NCI-H2227 (cell line): ENCODE data around the gene LRRC10B.
A peak's percentile ranks its signal among the peaks of the same experiment; 100 is the strongest.
"Not testable (repeated sequence)": the region's sequence is repeated elsewhere in the genome, so short reads cannot be mapped to it uniquely, and the experiment has no call there.

Experiments
- DNase-seq: peaks from one replicate; lab custom pipeline; 2025; ENCODE audit not compliant: unreplicated experiment; lab: John Stamatoyannopoulos, UW

The LRRC10B gene

DNA sequence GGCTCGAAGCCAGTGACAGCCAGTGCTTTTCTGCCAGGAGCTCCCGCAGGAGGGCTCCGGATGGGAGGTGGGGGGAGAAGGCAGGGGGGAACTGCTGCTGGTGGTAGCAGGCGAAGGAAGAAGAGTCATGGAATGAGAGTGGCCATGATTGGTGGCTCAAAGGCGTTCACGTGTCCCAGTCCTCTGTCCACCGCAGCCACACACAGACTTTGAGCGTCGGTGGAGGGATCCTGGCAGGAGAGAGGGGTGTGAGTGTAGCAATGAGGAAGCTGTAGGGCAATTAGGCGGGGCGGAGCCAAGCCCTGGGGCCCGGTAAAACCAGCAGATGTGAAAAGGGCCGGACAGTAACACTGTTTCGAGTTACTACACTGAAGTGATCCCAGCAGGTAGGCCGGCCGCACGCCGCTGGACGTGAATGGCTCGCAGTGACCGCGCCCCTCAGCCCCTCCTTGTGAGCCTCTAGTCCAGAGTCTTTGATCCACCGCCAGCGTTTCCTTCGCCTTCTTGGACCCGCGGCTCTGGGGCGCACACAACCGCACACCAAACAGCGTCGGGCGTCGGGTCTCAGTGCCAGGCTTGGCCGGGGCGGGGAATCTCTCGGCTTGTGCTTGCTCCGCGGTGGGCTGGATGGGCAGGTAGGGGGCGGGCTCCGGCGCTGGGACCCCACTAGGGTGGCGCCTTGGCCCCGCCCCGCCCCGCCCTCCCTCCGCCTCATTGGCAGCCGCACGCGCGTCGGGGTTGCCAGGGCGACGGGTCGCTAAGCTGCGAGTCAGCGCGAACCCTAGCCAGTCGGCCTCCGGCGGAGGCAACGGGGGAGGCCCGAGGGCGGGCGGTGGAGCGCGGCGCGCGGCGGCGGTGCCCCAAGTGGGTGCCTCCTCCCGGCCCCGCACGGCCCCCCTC lies at the start of gene LRRC10B:
Gene LRRC10B (plus strand): TSS at position 788 of the 900 bp plus-strand sequence. CDS start 250 bp downstream, outside the sequence.
- peak; percentile 93 for DNase-seq

DNA sequence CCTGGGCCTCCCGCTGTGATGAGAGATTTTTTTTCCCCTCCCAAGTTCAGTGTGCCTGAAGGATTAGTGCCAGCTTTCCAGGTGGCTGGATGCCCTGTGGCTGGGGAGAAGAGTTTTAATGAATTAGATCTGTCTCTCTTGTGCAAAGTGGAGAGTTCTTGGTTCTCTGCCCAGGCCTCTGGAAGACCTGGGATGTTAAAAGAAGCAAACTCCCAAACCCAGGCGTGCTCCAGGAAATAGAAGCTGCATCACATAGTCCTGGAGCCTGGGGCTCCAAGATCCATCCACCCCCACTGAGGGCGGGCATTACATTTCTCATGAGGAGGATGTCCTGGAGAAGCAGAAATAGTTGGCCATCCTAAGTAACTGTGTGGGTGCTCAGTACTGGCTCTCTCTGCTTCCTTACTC lies 48.1 kb upstream of the LRRC10B start:
- DNase-seq: no peak

DNA sequence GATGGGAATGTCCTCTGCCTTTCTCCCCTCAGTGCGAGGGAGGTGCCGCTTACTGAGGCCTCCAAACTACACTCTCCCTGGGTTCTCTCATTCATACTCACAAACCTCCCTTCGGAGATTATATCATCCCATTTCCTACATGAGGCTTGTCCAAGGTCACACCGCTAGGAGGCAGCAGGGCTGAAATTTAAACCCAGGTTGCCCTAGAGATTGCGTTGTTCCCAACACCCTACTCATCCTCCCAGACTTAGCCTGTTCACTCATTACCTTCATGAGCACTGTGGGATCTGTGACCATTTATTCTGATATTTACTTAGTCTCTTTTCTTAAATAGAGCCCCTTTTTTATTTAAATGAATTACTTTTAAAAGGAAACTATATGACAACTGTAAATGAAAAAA lies 47.6 kb upstream of the LRRC10B start:
- DNase-seq: no peak

DNA sequence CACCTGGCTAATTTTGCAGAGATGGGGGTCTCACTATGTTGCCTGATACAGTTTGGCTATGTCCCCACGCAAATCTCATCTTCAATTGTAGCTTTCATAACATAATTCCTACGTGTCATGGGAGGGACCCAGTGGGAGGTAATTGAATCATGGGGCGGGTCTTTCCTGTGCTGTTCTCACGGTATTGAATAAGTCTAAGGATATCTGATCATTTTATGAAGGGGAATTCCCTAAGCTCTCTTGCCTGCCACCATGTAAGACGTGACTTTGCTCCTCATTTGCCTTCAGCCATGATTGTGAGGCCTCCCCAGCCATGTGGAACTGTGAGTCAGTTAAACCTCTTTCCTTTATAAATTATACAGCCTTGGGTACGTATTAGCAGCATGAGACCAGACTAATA lies 40.9 kb upstream of the LRRC10B start:
- DNase-seq: not testable (repeated sequence)

DNA sequence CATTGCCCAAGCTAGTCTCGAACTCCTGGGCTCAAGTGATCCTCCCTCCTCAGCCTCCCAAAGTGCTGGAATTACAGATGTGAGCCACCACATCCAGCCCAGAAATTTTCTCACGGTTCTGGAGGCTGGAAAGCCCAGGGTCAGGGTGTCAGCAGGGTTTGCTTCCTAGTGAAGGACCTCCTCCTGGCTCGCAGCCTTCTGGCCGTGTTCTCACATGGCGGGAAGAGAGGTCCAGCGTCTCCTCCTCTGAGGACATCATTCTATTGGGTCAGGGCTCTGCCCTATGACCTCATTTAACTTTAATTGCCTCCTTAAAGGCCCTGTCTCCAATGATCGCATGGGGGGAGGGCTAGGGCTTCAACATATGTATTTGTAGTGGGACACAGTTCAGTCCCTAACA lies 40.5 kb upstream of the LRRC10B start:
- DNase-seq: no peak

DNA sequence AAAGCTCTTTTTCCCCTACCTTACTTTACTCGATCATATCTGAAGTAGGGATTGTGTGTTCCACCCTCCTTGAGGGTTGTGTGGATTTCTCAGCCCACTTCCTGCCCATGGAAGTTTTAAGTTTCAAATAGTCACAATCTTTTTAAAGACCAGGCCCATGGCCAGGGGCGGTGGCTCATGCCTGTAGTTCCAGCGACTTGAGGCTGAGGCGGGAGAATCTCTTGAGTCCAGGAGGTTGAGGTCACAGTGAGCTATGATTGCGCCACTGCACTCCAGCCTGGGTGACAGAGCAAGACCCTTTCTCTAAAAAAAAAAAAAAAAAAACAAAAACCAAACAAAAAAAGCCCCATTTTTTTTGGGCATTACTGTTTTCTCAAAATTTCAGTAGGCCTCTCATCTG lies 36.3 kb upstream of the LRRC10B start:
- DNase-seq: no peak

DNA sequence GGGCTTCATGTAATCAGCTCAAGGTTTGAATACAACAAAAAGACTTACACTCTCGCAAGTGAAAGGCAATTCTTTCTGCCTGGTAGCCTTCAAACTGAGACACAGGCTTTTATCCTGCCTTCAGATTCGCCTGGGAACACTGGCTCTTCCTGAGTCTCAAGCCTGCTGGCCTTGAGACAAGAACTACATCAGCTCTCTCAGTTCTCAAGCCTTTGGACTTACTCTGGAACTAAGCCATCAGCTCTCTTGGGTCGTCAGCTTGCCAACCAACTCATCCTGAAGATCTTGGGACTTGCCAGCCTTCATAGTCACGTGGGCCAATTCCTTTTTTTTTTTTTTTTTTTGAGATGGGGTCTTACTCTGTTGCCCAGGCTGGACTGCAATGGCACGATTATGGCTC lies 35.7 kb upstream of the LRRC10B start:
- DNase-seq: no peak

DNA sequence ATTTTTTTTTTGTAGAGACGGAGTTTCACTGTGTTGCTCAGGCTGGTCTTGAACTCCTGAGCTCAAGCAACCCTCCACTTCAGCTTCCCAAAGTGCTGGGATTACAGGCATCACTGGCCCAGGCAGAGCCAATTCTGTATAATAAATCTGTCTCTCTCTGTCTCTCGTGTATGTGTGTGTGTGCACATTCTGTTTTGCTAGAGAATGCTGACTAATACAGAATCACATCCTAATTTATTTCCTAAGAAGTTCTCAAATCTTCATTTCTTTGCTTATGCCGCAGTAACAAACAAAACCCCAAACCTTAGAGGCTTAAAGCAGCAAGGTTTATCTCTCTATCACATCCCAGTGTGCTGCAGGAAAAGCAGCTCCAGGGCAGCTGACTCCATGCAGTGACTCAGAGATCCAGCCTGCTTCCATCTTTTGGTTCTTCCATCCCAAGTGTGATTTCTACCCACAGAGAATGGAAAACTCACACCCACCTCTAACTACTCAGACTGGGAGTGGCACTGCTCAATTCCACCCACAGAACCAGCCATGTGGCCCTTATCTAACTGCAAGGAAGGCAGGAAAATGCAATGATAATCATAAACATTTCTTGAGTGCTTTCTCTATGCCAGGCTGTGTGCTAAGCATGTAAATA lies 35.1 kb upstream of the LRRC10B start:
- DNase-seq: no peak

DNA sequence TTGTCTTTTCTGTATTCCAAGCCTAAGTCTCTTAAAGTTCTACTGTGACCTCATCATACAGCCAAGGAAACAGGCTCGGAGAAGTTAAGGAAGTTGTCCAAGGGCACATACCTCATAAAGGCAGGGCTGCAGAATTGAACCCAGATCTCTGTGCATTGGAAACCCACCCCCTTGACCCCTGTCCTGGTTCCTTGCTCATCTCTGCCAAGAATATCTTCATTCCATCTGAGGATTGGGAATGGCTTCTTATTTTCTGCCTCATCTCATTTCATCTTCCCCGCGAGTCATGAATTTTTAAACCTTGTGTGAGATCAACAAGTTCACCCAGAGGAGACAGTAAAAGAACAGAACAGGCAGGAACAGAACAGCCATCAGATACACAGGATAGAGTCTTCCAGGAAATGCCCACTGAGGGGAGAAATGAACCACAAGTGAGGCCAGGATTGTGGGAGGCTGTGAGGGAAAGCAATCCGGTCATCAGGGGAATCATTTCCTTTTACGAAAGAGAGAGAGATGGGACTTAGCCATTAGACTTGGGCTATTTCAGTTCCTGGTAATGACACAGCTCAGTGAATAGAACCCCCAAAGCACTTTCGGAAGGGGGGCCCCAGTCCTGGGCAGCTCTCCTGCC lies 34.4 kb upstream of the LRRC10B start:
- no peak for DNase-seq

DNA sequence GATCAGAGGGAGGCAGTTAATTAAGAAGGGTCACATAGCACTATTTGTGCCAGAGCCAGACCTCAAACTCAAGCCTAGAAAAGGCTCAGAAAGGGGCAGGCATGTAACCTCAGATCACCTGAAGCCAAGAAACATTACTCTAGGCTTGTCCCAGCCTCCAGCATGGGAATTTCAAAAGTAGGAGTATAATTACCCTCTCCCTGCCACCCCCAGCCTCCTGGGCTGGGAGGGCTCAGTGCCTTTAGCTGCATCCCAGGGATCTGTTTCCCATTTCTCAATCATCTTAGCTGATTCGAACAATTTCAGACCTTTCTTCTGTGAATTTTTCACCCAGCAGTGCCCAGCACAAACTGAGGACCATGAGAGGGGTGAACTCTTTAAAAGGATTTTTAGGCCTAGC lies 33.1 kb upstream of the LRRC10B start:
- no peak for DNase-seq

DNA sequence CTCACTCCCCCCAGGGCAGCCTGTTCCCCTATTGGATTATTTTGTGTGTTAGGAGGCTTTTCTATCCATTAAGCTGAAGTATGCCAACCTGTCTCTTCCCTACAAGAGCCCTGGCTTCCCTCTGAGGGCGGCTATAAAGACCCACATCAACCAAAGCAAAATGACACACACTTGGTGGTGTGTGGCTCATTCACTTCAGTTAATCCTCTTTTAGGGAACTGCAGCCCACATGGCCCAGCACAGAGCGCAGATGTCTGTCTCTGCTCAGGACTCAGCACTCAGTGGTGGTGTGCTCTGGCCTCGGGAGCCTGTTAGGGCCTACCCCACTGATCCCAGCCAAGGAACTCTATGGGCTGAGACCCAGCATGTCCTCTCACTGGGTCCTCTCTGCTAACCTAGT lies 32.2 kb upstream of the LRRC10B start:
- no peak for DNase-seq

DNA sequence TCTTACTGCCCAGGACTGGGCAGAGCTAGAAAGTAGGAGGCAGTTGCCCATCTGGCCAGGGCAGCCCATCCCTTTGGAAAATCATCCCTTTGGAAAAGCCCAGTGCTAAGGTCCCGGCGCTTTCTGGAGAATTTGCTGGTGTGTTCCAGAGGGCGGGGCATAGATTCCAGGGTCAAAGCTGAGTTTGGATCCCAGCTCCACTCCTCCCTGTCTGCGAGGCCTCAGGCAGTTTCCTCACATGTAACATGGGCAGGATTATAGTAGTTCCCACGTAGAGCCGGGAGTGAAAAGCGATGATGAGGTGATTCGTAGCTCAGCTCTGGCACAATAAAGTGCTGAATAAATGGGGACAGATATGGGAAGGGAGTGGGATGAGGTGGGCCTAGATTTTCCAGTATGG lies 31.4 kb upstream of the LRRC10B start:
- DNase-seq: no peak

DNA sequence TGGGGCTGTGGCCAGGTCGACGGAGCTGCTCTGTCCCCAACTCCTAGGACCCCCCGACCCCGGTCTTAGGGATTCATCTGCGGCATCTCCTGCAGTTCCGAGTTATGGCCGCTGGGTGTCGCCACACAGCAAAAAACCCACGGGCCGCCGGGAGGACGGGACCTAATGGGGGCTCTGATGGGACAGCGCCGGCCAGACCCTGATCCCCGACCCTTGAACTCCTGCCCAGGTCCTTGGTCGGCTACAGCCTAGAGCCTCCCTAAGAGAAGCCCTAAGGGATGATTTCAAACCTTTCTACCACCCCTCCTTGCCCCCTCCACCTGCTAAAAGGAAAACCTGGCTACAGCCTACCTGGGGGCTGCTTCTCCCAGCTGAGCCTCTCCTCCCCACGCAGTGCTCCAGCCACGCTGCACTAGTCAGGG lies 30.8 kb upstream of the LRRC10B start:
- DNase-seq: peak; percentile 70

DNA sequence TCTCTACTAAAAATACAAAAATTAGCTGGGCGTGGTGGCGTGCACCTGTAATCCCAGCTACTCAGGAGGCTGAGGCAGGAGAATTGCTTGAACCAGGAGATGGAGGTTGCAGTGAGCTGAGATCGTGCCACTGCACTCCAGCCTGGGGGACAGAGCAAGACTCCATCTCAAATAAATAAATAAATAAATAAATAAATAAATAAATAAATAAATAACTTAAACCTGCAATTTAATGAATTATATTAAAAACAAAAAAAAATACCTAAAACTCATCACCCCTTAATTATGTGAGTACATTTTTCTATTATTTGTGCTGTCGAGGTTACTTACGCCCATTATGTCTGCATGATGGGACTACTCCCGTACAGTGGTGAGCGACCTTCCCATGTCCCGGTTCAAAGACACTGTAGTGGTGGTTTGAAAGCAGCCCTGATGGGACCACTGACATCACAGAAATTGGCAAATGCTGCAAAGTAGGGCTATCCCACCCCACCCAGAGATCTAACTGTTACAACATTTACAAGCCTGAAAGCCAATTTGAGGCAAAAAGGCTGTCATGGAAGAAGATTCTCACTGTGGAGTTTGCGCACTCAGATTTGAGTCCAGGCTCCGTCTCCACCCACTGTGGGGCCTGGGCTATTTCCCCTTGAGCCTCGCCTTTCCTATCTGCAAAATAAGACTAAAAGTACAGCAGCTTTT lies 29.0 kb upstream of the LRRC10B start:
- DNase-seq: not testable (repeated sequence)

DNA sequence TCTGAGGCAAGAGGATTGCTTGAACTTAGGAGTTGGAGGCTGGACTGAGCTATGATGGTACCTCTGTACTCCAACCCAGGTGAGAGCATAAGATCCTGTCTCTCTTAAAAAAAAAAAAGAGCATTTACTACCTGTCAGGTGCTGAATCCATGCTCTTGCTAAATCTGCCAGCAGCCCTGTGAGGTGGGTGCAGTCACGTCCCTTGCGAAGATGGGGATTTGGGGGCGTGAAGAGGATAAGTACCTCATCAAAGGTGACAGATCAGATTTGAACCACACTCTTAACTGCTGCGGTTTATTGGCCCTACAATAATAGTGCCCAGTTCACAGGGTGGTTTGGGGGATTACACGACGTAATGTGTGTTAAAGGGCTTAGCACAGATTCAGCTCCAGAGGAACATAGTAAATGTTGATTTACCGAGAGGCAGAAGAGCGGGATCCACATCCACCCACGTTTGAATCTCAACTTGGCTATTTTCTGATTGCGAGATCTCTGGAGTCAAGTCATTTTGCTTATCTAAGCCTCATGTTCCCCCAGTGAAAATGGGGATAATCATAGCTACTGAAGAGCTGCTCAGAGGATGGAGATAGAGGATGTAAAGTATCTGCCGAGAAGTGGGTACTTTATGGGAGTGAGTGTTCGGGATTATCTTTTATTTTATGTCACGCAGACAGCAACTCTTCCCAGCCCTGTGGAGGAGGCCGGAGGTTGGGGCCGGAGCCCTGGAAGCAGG lies 28.1 kb upstream of the LRRC10B start:
- DNase-seq: no peak

DNA sequence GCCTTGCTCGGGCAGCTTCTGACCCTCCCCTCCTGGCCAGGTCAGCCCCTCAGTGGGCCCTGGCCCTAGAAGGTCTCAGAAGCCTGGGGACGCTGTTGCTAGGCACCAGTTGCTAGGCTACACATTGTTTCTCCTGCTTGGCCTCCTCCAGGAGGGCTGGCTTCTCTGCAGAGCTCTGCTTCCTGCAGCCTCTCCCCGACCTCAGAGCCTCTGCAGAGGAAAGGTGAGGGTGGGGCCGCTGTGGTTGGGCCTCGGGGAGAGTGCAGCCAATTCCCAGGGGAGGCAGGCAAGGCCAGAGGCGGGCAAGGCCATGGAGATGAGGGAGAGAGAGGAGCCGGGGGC lies 27.6 kb upstream of the LRRC10B start:
- DNase-seq: peak; percentile 77

DNA sequence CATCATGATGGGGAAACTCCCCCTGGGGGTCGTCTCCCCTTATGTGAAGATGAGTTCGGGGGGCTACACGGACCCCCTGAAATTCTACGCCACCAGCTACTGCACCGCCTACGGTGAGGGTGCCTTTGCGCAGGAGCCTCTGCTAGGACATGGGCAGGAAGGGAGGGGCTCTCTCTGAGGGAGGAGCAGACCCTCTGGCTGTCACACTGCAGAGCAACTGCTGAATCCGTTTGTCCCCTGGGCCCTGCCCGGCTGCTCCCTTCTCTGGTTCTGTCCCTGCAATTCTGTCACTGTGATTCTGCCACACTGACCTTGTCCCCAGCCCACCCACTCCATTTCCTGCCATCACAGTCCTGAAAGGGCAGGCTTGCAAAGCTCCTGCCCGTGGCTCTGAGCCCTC lies 26.7 kb upstream of the LRRC10B start:
- no peak for DNase-seq

DNA sequence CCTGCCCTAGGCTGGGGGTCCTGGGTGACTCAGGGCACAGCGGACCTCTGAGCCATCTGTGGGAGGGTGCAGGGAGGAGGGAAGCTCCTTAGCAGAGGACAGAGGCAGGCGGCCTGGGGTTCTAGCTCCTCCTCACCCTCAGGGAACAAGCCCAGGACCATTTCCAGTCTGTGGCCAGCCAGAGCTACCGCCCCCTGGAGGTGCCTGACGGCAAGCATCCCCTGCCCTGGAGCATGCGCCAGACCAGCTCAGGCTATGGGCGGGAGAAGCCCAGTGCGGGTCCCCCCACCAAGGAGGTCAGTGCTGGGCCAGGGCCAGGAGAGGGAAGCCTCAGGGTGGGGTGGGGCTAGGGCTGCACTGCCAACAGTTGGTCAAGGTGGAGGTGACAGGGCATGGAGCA lies 26.0 kb upstream of the LRRC10B start:
- DNase-seq: peak; percentile 14

DNA sequence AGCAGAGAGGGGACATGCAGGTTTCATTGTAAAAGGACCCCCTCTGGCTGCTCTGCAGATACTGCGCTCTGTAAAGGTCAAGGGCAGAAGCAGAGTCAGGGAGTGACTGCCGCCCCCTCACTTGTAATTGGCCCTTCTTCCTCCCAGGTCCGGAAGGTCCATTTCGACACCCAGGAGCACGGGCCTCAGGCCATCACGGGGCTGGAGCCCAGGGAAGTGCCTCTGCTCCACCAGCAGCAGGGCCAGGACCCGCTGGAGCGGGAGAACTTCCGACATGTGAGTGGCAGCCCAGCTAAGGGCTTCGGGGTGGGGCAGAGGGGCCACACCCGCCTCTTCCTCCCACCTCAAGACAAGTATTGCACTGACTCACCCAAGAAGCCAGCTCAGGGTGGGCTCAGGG lies 24.0 kb upstream of the LRRC10B start:
- no peak for DNase-seq

DNA sequence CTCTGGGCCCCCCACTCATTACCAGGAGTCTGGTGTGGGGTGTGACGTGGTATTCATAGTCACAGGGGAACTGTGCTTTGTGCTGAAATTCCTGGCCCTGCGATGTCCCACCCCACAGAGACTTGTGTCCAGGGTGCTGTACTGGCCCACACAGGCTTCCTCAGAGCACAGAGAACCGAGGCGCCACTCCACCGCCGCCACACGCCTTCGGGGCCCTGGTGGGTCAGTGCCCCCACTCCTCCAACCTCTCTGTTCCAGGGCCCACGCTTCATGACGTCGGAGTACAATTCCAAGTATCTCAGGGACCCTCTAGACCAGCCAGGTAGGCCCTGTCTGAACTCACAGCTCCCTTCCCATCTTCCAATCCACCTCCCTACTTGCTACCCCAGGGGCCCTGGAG lies 23.5 kb upstream of the LRRC10B start:
- DNase-seq: no peak
